Body of pancreas (tissue), 4 donors: Measurements from ENCODE around the gene POM121L12.

ENCODE experiments used
- CTCF ChIP-seq, 7 experiments: fragments of 450-650 bp in 4 of 7; fragments of 200-600 bp in 3 of 7; sonication (generic) in 3 of 7; IDR thresholded peaks; one replicate each; pipeline ENCODE4 v1.5.1; 2016 to 2019; ENCODE audit warnings: antibody characterized with exemption in 7 of 7
- POLR2A ChIP-seq, 3 donors: fragments of 450-650 bp; IDR thresholded peaks; one replicate each; pipeline ENCODE4 v1.6.1; 2016; ENCODE audit warnings: antibody characterized with exemption in 3 of 3, mild to moderate bottlenecking in 2 of 3

- TF ChIP-seq CTCF (IDR thresholded peaks at IDR 0.05) (no peak), POLR2A (IDR thresholded peaks at IDR 0.05) (no peak)
Measured at GRCh38 chr7:52995676-52996075, 39.8 kb upstream of the POM121L12 start.
